PC-9 (cell line): ENCODE measurements around the gene HERC2.

ENCODE experiments used
- EZH2 ChIP-seq: fragments of 200-600 bp; sonication (generic); IDR thresholded peaks from 2 replicates; pipeline ENCODE4 v1.8.0; 2017; ENCODE audit warnings: antibody characterized with exemption, low read depth
- TF ChIP-seq, protein P1 (sequence below): fragments of 200-600 bp; sonication (generic); conservative IDR thresholded peaks from 2 replicates; pipeline ENCODE4 v1.6.1; 2017; ENCODE audit warnings: mixed run types, antibody characterized with exemption, mild to moderate bottlenecking, moderate library complexity

GRCh38 chr15:28079313-28079969, 242.5 kb downstream of the HERC2 start:
- TF ChIP-seq EZH2, result no peak
- TF ChIP-seq, protein P1, sequence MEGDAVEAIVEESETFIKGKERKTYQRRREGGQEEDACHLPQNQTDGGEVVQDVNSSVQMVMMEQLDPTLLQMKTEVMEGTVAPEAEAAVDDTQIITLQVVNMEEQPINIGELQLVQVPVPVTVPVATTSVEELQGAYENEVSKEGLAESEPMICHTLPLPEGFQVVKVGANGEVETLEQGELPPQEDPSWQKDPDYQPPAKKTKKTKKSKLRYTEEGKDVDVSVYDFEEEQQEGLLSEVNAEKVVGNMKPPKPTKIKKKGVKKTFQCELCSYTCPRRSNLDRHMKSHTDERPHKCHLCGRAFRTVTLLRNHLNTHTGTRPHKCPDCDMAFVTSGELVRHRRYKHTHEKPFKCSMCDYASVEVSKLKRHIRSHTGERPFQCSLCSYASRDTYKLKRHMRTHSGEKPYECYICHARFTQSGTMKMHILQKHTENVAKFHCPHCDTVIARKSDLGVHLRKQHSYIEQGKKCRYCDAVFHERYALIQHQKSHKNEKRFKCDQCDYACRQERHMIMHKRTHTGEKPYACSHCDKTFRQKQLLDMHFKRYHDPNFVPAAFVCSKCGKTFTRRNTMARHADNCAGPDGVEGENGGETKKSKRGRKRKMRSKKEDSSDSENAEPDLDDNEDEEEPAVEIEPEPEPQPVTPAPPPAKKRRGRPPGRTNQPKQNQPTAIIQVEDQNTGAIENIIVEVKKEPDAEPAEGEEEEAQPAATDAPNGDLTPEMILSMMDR, result no peak
